HepG2 (cell line): ENCODE data around the gene THPO.

Experiments
- JUND ChIP-seq: sonication (generic); formaldehyde crosslinking; IDR thresholded peaks from 2 replicates; pipeline ENCODE4 v1.8.0; 2022; ENCODE audit warnings: mild to moderate bottlenecking, missing genetic modification reagents
- POLR2A ChIP-seq, 2 experiments: IDR thresholded peaks; 2 replicates each; pipeline ENCODE4 v1.6.1; 2011; ENCODE audit warnings: low read depth in 2 of 2, low read length in 2 of 2, mild to moderate bottlenecking in 1 of 2, moderate library complexity in 1 of 2; ENCODE audit not compliant: insufficient read depth in 1 of 2
- TP53 ChIP-seq: sonication (generic); formaldehyde crosslinking; conservative IDR thresholded peaks from 2 replicates; pipeline ENCODE4 v1.4.0; 2020; ENCODE audit warnings: missing genetic modification reagents
- ZNF672 ChIP-seq: sonication (generic); formaldehyde crosslinking; IDR thresholded peaks from 2 replicates; pipeline ENCODE4 v1.8.1; 2022; ENCODE audit warnings: missing genetic modification reagents

DNA sequence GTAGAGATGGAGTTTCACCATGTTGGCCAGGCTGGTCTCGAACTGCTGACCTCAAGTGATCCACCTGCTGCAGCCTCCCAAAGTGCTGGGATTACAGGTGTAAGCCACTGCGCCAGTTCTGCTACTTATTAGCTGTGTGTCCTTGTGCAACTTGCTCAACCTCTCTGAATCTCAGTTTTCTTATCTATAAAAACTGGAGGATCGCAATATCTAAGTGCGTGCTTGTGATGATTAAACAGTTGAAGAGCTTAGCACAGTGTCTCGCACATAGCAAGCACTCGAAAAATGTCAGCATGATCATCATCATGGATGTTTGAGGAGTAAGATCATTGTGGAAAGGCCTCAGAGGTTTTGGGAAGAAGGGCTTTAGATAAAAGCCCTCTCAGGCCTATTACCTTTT, 27.4 kb downstream of the THPO start:
- no peak for TF ChIP-seq POLR2A (IDR thresholded peaks at IDR 0.05; ENCODE audit: insufficient read depth in 1 of 2, low read depth in 2 of 2, low read length in 2 of 2)
- no peak for TF ChIP-seq TP53 (CRISPR knock-in tag)
- TF ChIP-seq JUND (CRISPR knock-in tag) = no peak
- no peak for TF ChIP-seq ZNF672
